GM12872 (cell line): ENCODE measurements around the gene DENND4C.

Experiments
- TF ChIP-seq, protein P1 (sequence below): IDR thresholded peaks from 3 replicates; pipeline ENCODE4 v1.5.1; 2011; ENCODE audit warnings: low read depth, mild to moderate bottlenecking, low read length, moderate library complexity; ENCODE audit not compliant: insufficient read depth

Gene DENND4C

DNA sequence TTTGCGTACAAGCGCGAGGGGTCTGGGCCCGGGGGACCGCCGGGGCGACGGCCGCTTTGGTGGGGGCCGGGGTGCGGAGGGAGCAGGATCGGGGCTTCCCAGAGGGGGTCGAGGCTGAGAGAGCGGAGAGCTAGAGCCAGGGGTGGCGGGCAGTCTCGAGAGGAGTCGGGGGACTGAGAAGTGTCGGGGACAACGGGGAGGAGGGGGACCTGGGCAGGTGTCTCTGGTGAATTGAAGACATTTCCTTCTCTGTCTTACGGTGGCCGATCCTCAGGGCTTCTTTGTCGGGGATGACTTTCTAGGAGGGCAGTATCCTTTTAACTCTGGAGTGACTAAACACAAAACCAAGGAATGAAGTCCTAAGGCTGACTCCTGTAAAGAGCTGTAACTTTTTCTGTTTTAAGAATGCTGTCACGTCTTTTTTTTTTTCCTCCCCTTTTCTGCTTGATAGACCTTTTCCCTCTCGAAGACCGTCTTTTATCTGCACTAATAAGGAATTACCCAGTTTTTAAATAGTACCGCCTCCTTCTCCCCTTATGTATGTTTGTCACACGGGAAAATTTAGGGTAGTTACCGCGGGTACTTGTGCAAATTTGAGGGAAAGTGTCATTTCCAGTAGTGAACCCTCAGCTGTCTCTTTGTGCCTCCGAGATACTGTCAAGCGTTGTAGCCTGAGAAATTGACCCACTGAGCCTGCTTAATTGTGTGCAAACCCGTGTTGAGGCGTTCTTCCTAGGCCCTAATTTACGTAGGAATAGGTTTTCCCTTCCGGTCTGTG lies 822 bp downstream of the DENND4C start:
- TF ChIP-seq, protein P1, sequence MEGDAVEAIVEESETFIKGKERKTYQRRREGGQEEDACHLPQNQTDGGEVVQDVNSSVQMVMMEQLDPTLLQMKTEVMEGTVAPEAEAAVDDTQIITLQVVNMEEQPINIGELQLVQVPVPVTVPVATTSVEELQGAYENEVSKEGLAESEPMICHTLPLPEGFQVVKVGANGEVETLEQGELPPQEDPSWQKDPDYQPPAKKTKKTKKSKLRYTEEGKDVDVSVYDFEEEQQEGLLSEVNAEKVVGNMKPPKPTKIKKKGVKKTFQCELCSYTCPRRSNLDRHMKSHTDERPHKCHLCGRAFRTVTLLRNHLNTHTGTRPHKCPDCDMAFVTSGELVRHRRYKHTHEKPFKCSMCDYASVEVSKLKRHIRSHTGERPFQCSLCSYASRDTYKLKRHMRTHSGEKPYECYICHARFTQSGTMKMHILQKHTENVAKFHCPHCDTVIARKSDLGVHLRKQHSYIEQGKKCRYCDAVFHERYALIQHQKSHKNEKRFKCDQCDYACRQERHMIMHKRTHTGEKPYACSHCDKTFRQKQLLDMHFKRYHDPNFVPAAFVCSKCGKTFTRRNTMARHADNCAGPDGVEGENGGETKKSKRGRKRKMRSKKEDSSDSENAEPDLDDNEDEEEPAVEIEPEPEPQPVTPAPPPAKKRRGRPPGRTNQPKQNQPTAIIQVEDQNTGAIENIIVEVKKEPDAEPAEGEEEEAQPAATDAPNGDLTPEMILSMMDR = no peak

DNA sequence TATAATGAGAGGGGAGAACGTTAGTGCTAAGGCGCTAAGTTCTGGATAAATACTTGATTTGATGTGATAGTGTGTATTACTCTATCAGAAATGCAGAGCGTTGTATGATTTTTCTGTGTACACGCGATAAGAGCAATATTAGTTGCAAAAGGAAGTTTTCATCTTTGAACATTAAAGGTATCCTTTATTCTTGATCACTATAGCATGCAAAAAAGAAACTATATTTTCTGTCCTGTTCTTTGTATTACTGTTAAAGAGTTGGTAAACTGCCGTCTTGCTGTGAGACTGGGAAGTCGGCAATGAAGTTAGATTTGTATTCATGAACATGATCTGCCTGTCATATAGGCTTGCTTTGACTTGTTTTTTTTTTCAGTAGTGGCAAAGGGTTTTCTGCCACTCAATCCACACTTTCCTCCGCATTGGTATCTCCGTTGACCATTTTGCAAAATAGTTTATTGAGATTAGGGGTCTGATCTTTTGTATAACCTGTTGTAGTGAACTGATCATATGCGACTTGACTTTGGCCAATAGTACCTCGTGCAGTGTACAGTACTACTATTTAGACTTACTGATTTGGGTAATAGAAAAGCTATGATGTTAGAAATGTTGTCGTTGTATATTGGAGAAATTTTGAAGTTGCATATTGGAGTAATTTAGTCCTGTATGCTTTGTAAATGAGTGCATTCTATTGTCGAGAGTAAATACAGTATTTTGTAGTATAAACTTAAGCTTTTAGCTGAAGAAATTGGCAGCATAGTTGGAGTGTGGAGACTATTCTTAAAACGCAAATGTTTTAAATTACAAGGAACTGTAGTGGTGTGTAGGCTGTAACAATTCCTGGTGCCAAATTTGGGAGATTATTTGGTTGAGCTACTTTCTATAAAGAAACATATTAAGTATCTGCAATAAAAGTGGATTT lies 1.7 kb downstream of the DENND4C start:
- TF ChIP-seq, protein P1 = no peak

DNA sequence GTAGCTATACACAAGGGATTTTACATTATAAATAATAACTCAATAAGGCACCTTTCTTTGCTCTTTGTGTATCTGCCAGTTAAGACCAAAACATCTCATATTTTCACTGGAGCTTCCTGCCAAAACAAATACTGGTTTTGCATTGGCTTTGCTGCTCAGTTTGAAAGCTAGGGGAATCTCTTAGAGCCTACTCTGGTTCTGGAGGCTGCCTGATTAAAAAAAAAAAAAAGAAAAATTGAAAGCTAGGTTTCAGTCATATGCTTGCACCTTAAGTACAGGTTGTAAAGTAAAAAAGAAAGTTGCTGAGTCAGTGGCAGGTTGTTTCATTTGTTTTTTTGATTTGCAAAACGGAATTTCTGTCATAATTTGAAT lies 2.3 kb downstream of the DENND4C start:
- TF ChIP-seq, protein P1 = no peak

DNA sequence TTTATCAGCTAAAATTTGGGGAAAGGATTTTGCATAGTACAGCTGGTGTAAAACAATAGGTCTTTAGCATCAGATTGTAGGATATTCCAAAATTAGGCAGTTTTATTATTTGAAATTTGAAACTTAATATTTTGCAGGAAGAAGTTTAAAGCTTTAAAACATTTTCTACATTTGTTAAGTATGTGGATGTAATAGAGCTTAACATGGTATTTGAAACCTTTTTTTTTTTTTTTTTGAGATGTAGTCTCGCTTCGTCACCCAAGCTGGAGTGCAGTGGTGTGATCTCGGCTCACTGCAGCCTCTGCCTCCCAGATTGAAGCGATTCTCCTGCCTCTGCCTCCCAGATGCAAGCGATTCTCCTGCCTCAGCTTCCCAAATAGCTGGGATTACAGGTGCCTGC lies 2.9 kb downstream of the DENND4C start:
- TF ChIP-seq, protein P1 = no peak

DNA sequence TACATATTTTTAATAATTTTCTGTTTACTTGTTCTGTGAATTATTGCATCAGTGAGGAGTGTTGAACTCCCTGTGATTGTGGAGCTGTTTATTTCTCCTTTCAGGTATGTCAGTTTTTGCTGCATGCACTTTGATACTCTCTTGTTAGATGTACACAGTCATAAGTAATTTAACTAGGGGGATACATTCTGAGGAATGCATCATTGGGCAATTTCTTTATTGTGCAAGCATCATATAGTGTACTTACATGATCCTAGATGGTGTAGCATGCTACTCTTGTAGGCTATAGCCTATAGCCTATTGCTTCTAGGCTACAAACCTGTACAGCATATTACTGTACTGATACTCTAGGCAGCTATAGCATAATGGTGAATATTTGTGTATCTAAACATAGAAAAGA lies 9.5 kb downstream of the DENND4C start:
- TF ChIP-seq, protein P1 = no peak

DNA sequence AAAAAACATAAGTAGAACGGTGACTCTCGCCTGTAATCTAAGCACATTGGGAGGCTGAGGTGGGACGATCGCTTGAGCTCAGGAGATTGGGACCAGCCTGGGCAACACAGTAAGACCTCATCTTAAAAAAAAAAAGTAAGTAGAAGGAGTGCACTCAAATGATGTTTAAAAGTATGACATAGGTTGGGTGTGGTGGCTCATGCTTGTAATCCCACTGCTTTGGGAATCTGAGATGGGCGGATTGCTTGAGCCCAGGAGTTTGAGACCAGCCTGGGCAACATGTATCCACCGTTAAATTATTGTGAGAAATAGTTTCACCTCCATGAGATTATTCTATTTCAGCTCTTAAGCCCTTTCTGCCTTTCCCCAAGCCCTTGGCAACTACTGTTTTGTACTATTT lies 11.2 kb downstream of the DENND4C start:
- TF ChIP-seq, protein P1 = no peak

DNA sequence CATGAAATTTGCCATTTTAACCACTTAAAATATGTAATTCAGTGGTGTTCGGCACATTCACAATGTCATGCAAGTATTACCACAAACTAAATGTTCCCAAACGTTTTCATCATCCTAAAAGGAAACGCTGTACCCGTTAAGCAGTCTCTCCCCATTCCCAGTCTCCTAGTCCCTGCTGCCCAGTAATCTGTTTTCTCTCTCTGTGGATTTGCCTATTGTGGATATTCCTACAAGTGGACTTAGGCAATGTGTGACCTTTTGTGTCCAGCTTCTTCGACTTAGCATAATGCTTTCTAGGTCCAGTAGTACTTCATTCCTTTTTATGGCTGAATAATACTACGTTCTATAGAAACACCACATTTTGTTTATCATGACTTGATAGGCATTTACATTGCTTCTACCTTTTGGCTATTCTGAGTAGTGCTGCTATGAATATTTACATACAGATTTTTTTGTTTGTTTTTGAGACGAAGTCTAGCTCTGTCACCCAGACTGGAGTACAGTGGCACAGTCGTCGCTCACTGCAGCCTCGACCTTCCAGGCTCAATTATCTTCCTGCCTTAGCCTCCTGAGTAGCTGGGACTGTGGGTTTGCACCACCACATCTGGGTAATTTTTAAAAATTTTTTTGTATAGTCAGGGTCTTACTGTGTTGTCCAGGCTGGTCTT lies 13.0 kb downstream of the DENND4C start:
- TF ChIP-seq, protein P1 = no peak
